Stimulated activated naive CD8-positive, alpha-beta T cell treated with anti-CD3 and anti-CD28 coated beads, Interleukin-15, amount 100 ng/mL, for 72 hours (primary cell): ENCODE measurements around the gene METTL3.
A peak's percentile ranks its signal among the peaks of the same experiment; 100 is the strongest.

Experiments
- ATAC-seq: fragments of 150-1000 bp; cut with Tn5 transposase; 2 replicates; pipeline ENCODE4 v1.10.0; 2021; ENCODE audit warnings: mild to moderate bottlenecking, moderate library complexity
- DNase-seq, 2 donors: peaks; one replicate each; pipeline ENCODE4 v3.0.0; 2021 to 2022
- H3K27ac Mint-ChIP-seq, 2 donors: one replicate each; pipeline ENCODE4 v1.8.0; 2022; ENCODE audit warnings: mild to moderate bottlenecking in 2 of 2, mixed read lengths in 2 of 2, moderate library complexity in 2 of 2
- H3K27me3 Mint-ChIP-seq: one replicate; pipeline ENCODE4 v1.8.0; 2022; ENCODE audit warnings: mixed read lengths
- H3K4me1 Mint-ChIP-seq: one replicate; pipeline ENCODE4 v1.8.0; 2022; ENCODE audit warnings: mild to moderate bottlenecking, mixed read lengths
- H3K4me3 Mint-ChIP-seq, 2 donors: one replicate each; pipeline ENCODE4 v1.8.0; 2022; ENCODE audit warnings: mild to moderate bottlenecking in 2 of 2, mixed read lengths in 2 of 2, moderate library complexity in 1 of 2
- H3K9me3 Mint-ChIP-seq, 2 donors: one replicate each; pipeline ENCODE4 v1.8.0; 2022; ENCODE audit warnings: mixed read lengths in 2 of 2

Gene METTL3

DNA sequence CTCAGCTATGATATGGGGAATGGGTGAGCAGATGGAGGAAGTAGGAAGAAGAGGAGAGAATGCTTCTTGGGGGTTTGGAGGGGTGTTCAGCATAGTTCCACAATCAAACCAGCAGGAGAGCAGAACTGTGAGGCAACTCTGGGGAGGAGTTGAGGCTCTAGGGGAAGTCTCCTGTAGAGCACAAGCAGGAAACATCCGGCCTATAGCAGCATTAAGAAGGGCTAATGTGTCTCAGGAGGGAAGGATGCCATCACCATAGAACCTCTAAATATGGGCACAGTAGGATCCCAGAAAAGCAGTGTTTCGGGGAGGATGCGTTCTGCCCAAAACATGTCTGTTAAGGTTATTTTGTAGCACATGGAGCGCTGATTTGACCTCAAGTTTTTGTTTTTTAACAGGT, 23.4 kb upstream of the METTL3 start:
- peaks cover 13% of the 10 kb centered on the region for H3K4me1 Mint-ChIP-seq
- no peak for ATAC-seq
- H3K9me3 Mint-ChIP-seq = no peaks in the 10 kb centered on the region
- H3K27me3 Mint-ChIP-seq = peaks cover 55% of the 10 kb centered on the region
- no peak overlapping the region for H3K27ac Mint-ChIP-seq
- no peak overlapping the region for H3K4me3 Mint-ChIP-seq
- DNase-seq = no peak

DNA sequence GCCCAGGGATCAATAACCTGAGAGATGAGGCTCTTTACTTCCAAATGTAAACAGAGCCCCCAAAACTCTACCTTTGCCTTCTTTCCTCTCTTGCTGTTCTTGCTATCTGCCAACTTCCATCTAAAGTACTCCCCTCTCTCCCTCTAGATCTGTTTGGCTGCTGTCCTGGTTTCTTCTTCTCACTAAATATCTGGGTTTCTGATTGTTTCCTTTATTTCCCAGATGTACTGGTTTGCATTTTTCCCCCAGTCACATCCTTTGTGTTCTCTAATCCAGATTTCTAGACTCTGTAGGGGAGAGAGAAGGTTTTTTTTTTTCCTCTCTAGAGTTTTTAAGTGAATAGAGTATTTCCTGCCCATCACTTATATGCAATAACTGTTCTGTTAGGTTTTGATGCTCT, 22.2 kb upstream of the METTL3 start:
- Mint-ChIP-seq H3K4me3 (no peak overlapping the region), H3K27me3 (peaks cover 42% of the 10 kb centered on the region)
- no peak for DNase-seq

DNA sequence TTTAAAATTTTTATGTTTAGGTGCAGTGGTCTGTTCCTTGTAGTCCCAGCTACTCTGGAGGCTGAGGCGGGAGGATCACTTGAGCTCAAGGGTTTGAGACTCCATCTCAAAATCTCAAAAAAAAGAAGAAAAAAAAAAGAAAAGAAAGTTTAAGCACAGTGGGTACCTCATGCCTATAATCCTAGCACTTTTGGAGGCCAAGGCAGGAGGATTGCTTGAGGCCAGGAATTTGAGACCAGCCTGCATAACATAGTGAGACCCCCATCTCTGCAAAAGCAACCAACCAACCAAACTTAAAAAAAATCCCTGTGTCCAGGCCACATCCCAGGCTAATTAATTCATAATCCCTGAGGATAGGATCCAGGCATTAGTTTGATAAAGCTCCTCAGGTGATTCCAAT, 18.4 kb upstream of the METTL3 start:
- H3K4me3 Mint-ChIP-seq = no peak overlapping the region
- no peak for DNase-seq
- H3K27me3 Mint-ChIP-seq = peaks cover 5% of the 10 kb centered on the region
- H3K27ac Mint-ChIP-seq = no peak overlapping the region
- ATAC-seq = no peak
- H3K4me1 Mint-ChIP-seq = peaks cover 21% of the 10 kb centered on the region
- no peaks in the 10 kb centered on the region for H3K9me3 Mint-ChIP-seq

More for the DNA sequence above, 22.2 kb upstream of the METTL3 start:
- no peaks in the 10 kb centered on the region for H3K9me3 Mint-ChIP-seq
- no peak overlapping the region for H3K27ac Mint-ChIP-seq
- no peak for ATAC-seq
- peaks cover 13% of the 10 kb centered on the region for H3K4me1 Mint-ChIP-seq

DNA sequence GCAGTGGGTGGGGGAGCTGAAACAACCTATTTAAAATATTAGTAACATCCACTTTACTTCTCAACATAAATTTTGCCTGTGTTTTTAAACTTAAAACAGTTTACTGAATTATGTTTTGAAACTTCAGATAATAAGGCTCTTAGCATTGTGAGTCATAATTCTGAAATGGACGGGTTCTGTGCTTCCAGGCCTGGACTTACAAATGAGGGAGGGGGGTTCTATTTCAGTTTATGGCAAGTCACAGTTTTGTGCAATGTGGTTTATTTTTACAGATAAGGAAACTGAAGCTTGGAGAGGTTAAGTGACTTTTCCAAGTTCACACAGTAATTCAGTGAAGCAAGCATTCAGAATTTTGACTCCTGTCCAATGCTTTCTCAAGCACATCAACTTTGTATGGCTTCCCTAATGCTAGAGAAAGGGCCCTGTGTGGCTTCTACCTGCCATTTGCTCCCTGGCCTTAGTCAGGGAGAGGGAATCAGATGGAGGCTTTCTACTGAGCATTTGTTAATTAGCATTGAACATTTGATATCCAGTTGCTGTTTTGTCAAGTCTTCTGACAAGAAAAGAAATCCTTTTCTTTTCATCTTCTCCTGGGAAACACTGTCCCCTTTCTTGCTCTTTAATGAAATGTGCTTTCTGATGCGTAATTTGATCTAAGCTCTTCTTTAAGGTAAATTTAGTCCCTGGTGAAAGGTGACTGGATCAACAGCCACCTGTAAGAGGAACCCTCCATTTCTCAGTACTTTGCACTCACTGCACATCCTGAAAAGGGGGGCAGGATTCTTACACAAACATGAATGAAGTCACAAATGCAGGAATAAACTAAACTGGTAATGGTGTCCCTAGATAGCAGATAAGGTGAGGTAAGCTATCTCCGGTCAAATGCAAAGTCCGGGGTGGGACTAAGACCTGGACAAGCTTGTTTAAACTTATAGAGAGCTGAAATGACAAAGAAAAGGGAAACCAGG, 17.5 kb upstream of the METTL3 start:
- Mint-ChIP-seq H3K27ac (no peak overlapping the region), H3K4me1 (peaks cover 24% of the 10 kb centered on the region), H3K4me3 (no peak overlapping the region), H3K27me3 (no peaks in the 10 kb centered on the region), H3K9me3 (no peaks in the 10 kb centered on the region)
- ATAC-seq (no peak), DNase-seq (no peak)

DNA sequence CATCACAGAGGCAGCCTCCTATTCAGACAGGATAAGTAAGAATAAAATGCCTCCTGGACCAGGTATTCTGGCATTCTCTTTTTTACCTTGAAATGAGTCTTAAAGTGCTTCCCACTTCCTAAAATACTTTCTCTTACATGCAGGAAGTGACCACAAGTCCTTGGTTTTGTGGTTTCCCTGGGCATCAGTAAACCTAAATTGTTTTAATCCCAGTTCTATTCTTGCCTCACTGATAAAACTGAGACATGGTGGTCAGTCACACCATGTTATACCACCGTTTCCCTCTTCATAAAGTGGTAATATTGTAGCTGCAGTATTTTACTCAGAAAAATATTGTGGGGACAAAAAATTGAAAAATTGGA, 16.2 kb upstream of the METTL3 start:
- DNase-seq = no peak
- Mint-ChIP-seq H3K27ac (peak overlapping the region in 1 of 2 donors; percentile 31), H3K4me3 (peak overlapping the region; percentile 74 to 87), H3K9me3 (no peaks in the 10 kb centered on the region), H3K27me3 (no peaks in the 10 kb centered on the region), H3K4me1 (peaks cover 24% of the 10 kb centered on the region)
- no peak for ATAC-seq

DNA sequence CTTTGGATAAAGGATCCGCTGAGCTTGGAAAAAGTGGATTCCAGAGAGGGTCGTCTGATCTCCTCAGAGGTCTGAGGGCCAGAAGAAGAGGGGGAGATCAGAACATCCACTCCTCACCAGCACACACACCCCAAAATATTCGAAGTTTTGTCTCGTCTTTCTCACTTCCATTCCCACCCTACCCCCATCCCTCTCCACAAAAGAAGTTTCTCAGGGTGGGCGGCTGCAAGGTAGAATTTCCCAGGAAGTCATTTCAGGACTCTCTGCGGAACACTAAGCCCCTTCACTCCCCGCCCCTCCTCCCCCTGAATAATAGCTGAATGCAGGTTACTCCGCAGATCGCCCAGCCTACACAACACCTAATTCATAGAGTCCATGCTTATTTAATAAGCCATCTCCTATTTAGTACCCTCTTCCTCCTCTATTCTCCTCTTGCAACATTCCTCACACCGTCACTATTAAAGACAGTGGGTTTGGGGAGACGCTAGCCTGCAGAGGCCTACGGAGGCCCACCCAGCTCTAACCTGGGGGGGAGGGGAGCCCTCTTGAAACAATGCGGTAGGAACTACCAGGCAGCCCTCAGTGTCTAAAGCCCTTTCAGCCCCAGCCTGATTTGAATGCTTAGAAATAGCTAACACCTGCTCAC, 15.7 kb upstream of the METTL3 start:
- Mint-ChIP-seq H3K9me3 (no peaks in the 10 kb centered on the region), H3K4me3 (peak overlapping the region; percentile 74 to 87), H3K27me3 (no peaks in the 10 kb centered on the region), H3K4me1 (peaks cover 24% of the 10 kb centered on the region), H3K27ac (peak overlapping the region; percentile 37 to 62)
- DNase-seq (no peak), ATAC-seq (no peak)

GRCh38 chr14:21525962-21526671, 15.0 kb upstream of the METTL3 start, which contains the start of gene SALL2:
Gene SALL2, minus strand, starts transcription at chr14:21526346. Its CDS starts 219 bp downstream, at chr14:21526127.
- H3K27me3 Mint-ChIP-seq = no peaks in the 10 kb centered on the region
- H3K9me3 Mint-ChIP-seq = no peaks in the 10 kb centered on the region
- H3K4me1 Mint-ChIP-seq = peaks cover 25% of the 10 kb centered on the region
- H3K27ac Mint-ChIP-seq = peak within 1 kb of the TSS; percentile 65 to 92
- peak within 1 kb of the TSS; percentile 74 to 87 for H3K4me3 Mint-ChIP-seq
- ATAC-seq (peak; percentile 77), DNase-seq (peak; percentile 40 to 61)

DNA sequence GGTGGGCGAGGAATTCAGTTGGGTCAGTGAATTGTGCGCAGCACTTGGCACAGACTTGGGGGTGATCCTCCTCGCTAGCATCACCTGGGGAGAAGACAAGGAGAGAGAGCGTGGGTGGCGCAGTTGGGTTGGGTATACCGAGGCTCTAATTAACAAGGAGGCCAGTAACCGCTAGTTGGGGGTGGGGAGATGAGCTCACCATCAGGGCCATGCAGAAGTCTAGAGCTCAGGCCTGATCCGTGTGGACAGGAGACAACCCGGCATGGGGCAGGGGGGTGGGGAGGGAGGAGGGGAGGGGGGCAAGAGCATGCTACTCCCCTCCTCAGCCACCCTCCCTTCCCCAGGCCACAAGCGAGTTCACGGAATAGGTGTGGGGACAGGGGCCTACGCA, 14.4 kb upstream of the METTL3 start:
- Mint-ChIP-seq H3K9me3 (no peaks in the 10 kb centered on the region), H3K27ac (peak overlapping the region; percentile 65 to 83), H3K4me3 (peak overlapping the region; percentile 74 to 87), H3K27me3 (no peaks in the 10 kb centered on the region), H3K4me1 (peaks cover 31% of the 10 kb centered on the region)
- DNase-seq (no peak), ATAC-seq (no peak)

DNA sequence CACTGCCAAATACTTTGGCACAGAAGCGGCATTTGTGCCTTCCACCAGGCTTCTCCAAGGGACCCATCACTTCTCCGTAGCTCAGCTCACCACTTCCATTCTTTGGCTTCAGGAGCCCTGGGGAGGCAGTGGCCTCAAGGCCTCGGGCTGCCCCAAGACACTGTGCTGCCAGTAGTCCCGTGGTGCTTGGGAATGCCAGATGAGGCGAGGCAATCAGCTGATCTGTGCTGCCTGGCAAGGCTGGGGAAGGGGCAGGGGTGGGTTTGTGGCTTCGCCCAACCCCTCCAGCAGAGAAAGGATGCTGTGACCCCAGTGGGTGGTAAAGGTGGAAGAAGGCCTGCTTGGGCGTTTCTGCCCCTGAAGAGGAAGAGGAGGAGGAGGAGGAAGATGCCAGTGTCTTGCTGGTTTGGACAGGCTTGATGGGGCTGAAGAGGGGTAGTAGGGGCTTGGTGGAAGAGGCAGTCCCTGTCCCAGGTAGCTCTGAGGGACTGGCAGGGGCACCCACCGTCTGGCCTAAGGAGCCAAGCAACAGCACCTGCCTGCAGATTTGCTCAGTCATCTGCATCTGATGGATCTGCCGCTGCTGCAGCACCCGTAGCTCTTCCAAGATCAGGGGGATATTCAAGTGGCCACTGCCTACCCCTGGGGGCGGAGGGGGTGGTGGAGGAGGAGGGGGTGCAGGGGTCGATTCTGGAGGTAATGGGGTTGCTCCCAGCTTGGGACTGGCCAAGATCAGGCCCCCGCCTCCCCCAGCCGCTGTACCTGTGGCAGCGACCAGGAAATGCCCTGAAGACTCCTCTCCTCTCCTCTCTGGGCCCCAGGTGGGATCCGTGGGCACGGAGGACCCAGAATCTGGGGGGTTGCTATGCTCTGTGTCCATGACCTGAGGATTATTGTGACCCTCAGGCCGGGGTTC, 13.7 kb upstream of the METTL3 start:
- no peak for ATAC-seq
- Mint-ChIP-seq H3K9me3 (no peaks in the 10 kb centered on the region), H3K4me1 (peaks cover 35% of the 10 kb centered on the region), H3K27ac (peak overlapping the region; percentile 79 to 83), H3K27me3 (no peaks in the 10 kb centered on the region), H3K4me3 (peak overlapping the region; percentile 74 to 87)
- no peak for DNase-seq

DNA sequence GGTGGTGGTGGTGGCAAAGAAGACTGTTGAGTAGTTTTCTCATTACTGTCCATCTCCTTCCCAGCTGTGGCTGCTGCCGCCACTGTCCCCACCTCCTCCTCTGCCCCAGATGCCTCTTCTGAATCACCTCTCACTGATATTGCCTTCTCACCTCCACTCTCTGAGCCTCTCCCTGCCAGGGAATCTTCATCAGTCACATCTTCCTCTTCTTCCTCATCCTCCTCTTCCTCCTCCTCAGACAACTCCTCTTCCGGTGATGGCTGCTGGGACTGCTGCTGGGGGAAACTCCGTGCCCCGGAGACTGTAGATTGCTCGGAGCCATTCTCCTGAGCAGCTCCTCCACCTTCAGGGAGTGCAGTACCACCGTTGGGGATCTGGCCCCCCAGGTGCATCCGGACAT, 12.1 kb upstream of the METTL3 start:
- Mint-ChIP-seq H3K27me3 (no peaks in the 10 kb centered on the region), H3K4me3 (no peak overlapping the region), H3K9me3 (no peaks in the 10 kb centered on the region), H3K4me1 (peaks cover 35% of the 10 kb centered on the region), H3K27ac (no peak overlapping the region)
- ATAC-seq (no peak), DNase-seq (no peak)

DNA sequence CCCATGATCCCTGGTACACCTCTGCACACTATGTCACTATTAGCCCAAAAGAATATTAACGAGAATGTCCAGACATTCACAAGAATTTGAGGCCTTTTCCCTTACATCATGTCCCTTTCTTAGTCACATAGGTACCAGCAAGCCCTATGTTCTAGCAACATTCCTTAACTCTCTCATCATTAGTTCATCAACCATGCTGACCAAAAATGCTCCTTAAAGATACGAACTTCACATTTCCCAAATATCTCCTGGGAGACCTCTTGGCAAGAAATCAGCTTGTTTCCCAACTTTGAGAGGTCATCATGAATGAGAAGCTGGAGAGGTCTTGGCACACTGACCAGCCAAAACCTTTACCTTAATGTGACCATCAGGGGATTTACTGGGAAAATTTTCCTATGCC, 10.4 kb upstream of the METTL3 start:
- Mint-ChIP-seq H3K4me3 (no peak overlapping the region), H3K9me3 (no peaks in the 10 kb centered on the region)
- ATAC-seq = no peak

DNA sequence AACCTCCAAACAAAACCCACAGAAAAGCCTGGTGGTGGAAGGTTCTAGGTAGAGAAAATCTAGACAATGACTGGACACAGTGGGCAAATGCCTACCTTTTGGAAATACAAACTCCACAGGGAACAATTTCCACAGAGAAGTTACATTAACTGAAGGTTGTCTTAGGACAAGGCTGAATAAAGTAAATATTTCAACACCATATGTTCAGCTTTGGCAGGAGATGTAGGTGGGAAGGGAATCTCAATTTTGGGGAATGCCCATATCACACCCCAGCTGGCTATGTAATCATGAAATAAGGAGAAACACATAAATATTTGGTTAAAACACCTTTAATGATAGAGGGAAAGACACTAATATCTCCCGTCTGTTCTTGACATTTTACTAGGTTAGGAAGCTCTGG, 9.6 kb upstream of the METTL3 start:
- Mint-ChIP-seq H3K9me3 (no peaks in the 10 kb centered on the region), H3K27me3 (no peaks in the 10 kb centered on the region), H3K27ac (no peak overlapping the region), H3K4me3 (no peak overlapping the region), H3K4me1 (peaks cover 25% of the 10 kb centered on the region)
- DNase-seq (no peak), ATAC-seq (no peak)

More for the DNA sequence above, 10.4 kb upstream of the METTL3 start:
- Mint-ChIP-seq H3K27ac (no peak overlapping the region), H3K27me3 (no peaks in the 10 kb centered on the region), H3K4me1 (peaks cover 25% of the 10 kb centered on the region)
- no peak for DNase-seq

- H3K27ac Mint-ChIP-seq = no peak overlapping the region
- no peaks in the 10 kb centered on the region for H3K27me3 Mint-ChIP-seq
- DNase-seq (no peak), ATAC-seq (no peak)
- no peak overlapping the region for H3K4me3 Mint-ChIP-seq
- peaks cover 11% of the 10 kb centered on the region for H3K4me1 Mint-ChIP-seq
- H3K9me3 Mint-ChIP-seq = no peaks in the 10 kb centered on the region
Measured at GRCh38 chr14:21518725-21519124, 7.6 kb upstream of the METTL3 start.

GRCh38 chr14:21514341-21514740, 3.2 kb upstream of the METTL3 start:
- no peak overlapping the region for H3K27ac Mint-ChIP-seq
- no peaks in the 10 kb centered on the region for H3K9me3 Mint-ChIP-seq
- no peaks in the 10 kb centered on the region for H3K27me3 Mint-ChIP-seq
- no peak for ATAC-seq
- no peak for DNase-seq
- no peak overlapping the region for H3K4me3 Mint-ChIP-seq
- H3K4me1 Mint-ChIP-seq = peaks cover 17% of the 10 kb centered on the region
